Measurements from ENCODE around the gene PLRG1. TPM values are rescaled to one million over a fixed set of nuclear protein-coding genes. Genes with fewer than 3 reads are reported as not detected.

The PLRG1 gene
- total and polyA plus RNA-seq, 2 experiments from 2014 or later: 72.0 to 84.8 TPM

GRCh38 chr4:154593868-154594267, 43.7 kb upstream of the PLRG1 start:
- no peaks in the 10 kb centered on the region for H3K4me1 ChIP-seq (ENCODE audit: insufficient read depth)
- H4K20me1 ChIP-seq (ENCODE audit: insufficient read depth): no peaks in the 10 kb centered on the region
- WGBS, 2 experiments (ENCODE audit: low coverage in 1 of 2, low lambda C conversion rate in 2 of 2, missing lambda C conversion rate in 2 of 2): 26 to 31% methylated on average over 2 of the region's 2 CpGs
- no peak overlapping the region for H3K4me3 ChIP-seq
- in situ Hi-C loops (cut with MboI): no loop called here
- no peak overlapping the region for H3K27ac ChIP-seq
- no peak for TF ChIP-seq EZH2phosphoT487 (IDR thresholded peaks at IDR 0.05; ENCODE audit: insufficient read depth, low read depth)
- no peak for DNase-seq
- H3K27me3 ChIP-seq (replicated peaks; ENCODE audit: insufficient read depth): peaks cover 22% of the 10 kb centered on the region
- no peaks in the 10 kb centered on the region for H3K36me3 ChIP-seq (ENCODE audit: low read depth)
- no peak overlapping the region for H2AFZ ChIP-seq
- H3K9me2 ChIP-seq (ENCODE audit: insufficient read depth): 0 out of 2 replicates have a peak, but pooled peaks cover 2% of the 10 kb centered on the region
- no peaks in the 10 kb centered on the region for H3K9me3 ChIP-seq (ENCODE audit: low read depth)
- H3K4me2 ChIP-seq (ENCODE audit: unreplicated experiment): no peak overlapping the region
- no peak overlapping the region for H3K9ac ChIP-seq
- no peaks in the 10 kb centered on the region for H3F3A ChIP-seq (ENCODE audit: insufficient read depth)
- H3K79me2 ChIP-seq (ENCODE audit: insufficient read depth): no peaks in the 10 kb centered on the region

GRCh38 chr4:154591890-154592289, 41.7 kb upstream of the PLRG1 start:
- in situ Hi-C loops (cut with MboI): no loop called here
- 31 to 42% methylated on average over 2 to 3 of the region's 3 CpGs for WGBS, 2 experiments (ENCODE audit: low coverage in 1 of 2, low lambda C conversion rate in 2 of 2, missing lambda C conversion rate in 2 of 2)
- H3K27me3 ChIP-seq (replicated peaks; ENCODE audit: insufficient read depth): peaks cover 22% of the 10 kb centered on the region

GRCh38 chr4:154590329-154591006, 40.3 kb upstream of the PLRG1 start, which contains the start of gene FGA:
Gene FGA (minus strand): TSS chr4:154590742. CDS start chr4:154590687, 55 bp downstream.
- Histone ChIP-seq H3K4me2 (ENCODE audit: unreplicated experiment) (no peak within 1 kb of the TSS), H2AFZ (no peak within 1 kb of the TSS), H3K4me1 (ENCODE audit: insufficient read depth) (no peaks in the 10 kb centered on the region), H3K27ac (no peak within 1 kb of the TSS), H3F3A (ENCODE audit: insufficient read depth) (no peaks in the 10 kb centered on the region), H3K36me3 (ENCODE audit: low read depth) (no peaks in the 10 kb centered on the region), H3K4me3 (no peak within 1 kb of the TSS), H3K9me3 (ENCODE audit: low read depth) (no peaks in the 10 kb centered on the region), H3K79me2 (ENCODE audit: insufficient read depth) (no peaks in the 10 kb centered on the region), H3K27me3 (replicated peaks; ENCODE audit: insufficient read depth) (peaks cover 22% of the 10 kb centered on the region), H3K9ac (no peak within 1 kb of the TSS), H3K9me2 (ENCODE audit: insufficient read depth) (no peaks in the 10 kb centered on the region), H4K20me1 (ENCODE audit: insufficient read depth) (no peaks in the 10 kb centered on the region)
- DNase-seq: no peak
- in situ Hi-C loops (cut with MboI): no loop called here
- TF ChIP-seq EZH2 (IDR thresholded peaks at IDR 0.05; ENCODE audit: insufficient read depth, poor library complexity, severe bottlenecking): no peak
- no peak for TF ChIP-seq EZH2phosphoT487 (IDR thresholded peaks at IDR 0.05; ENCODE audit: insufficient read depth, low read depth)
- 13 to 14% methylated on average over 3 of the region's 3 CpGs for WGBS, 2 experiments (ENCODE audit: low coverage in 1 of 2, low lambda C conversion rate in 2 of 2, missing lambda C conversion rate in 2 of 2)

More at GRCh38 chr4:154591890-154592289, 41.7 kb upstream of the PLRG1 start:
- no peak for TF ChIP-seq EZH2 (IDR thresholded peaks at IDR 0.05; ENCODE audit: insufficient read depth, poor library complexity, severe bottlenecking)
- TF ChIP-seq EZH2phosphoT487 (IDR thresholded peaks at IDR 0.05; ENCODE audit: insufficient read depth, low read depth): no peak
- no peak for DNase-seq
- H3K4me3 ChIP-seq: no peak overlapping the region
- 0 out of 2 replicates have a peak, but pooled peaks cover 1% of the 10 kb centered on the region for H3K9me2 ChIP-seq (ENCODE audit: insufficient read depth)
- no peak overlapping the region for H2AFZ ChIP-seq
- H3F3A ChIP-seq (ENCODE audit: insufficient read depth): no peaks in the 10 kb centered on the region
- H3K36me3 ChIP-seq (ENCODE audit: low read depth): no peaks in the 10 kb centered on the region
- no peak overlapping the region for H3K27ac ChIP-seq
- no peaks in the 10 kb centered on the region for H3K9me3 ChIP-seq (ENCODE audit: low read depth)
- H3K9ac ChIP-seq: no peak overlapping the region
- no peaks in the 10 kb centered on the region for H3K4me1 ChIP-seq (ENCODE audit: insufficient read depth)
- H3K4me2 ChIP-seq (ENCODE audit: unreplicated experiment): no peak overlapping the region
- H4K20me1 ChIP-seq (ENCODE audit: insufficient read depth): no peaks in the 10 kb centered on the region
- no peaks in the 10 kb centered on the region for H3K79me2 ChIP-seq (ENCODE audit: insufficient read depth)

GRCh38 chr4:154589296-154590197, 39.3 kb upstream of the PLRG1 start:
- Histone ChIP-seq H3K4me2 (ENCODE audit: unreplicated experiment) (no peak overlapping the region), H3K27ac (no peak overlapping the region), H3K4me1 (ENCODE audit: insufficient read depth) (no peaks in the 10 kb centered on the region), H3K79me2 (ENCODE audit: insufficient read depth) (no peaks in the 10 kb centered on the region), H4K20me1 (ENCODE audit: insufficient read depth) (no peaks in the 10 kb centered on the region), H3K9ac (no peak overlapping the region), H3K9me3 (ENCODE audit: low read depth) (no peaks in the 10 kb centered on the region), H2AFZ (no peak overlapping the region), H3K27me3 (replicated peaks; ENCODE audit: insufficient read depth) (peaks cover 25% of the 10 kb centered on the region), H3K36me3 (ENCODE audit: low read depth) (no peaks in the 10 kb centered on the region), H3F3A (ENCODE audit: insufficient read depth) (no peaks in the 10 kb centered on the region), H3K4me3 (no peak overlapping the region), H3K9me2 (ENCODE audit: insufficient read depth) (no peaks in the 10 kb centered on the region)
- in situ Hi-C loops (cut with MboI): no loop called here
- TF ChIP-seq EZH2phosphoT487 (IDR thresholded peaks at IDR 0.05; ENCODE audit: insufficient read depth, low read depth) (no peak), EZH2 (IDR thresholded peaks at IDR 0.05; ENCODE audit: insufficient read depth, poor library complexity, severe bottlenecking) (no peak)
- DNase-seq: no peak
- WGBS, 2 experiments (ENCODE audit: low coverage in 1 of 2, low lambda C conversion rate in 2 of 2, missing lambda C conversion rate in 2 of 2): 28 to 33% methylated on average over 7 of the region's 7 CpGs
